ENCODE results near the gene RASAL2.

Gene RASAL2

GRCh38 chr1:178528953-178529335 lies 435.0 kb downstream of the RASAL2 start:
- no peak for DNase-seq

- DNase-seq: no peak
Measured at GRCh38 chr1:178529364-178530036, 435.6 kb downstream of the RASAL2 start.

- DNase-seq: no peak
Measured at GRCh38 chr1:178530037-178530402, 436.1 kb downstream of the RASAL2 start.

- no peak for DNase-seq
Measured at GRCh38 chr1:178530502-178530901, 436.6 kb downstream of the RASAL2 start.

- no peak for DNase-seq
Measured at GRCh38 chr1:178531887-178532286, 438.0 kb downstream of the RASAL2 start.

- peak; percentile 77 to 96 for DNase-seq
Measured at GRCh38 chr1:178532392-178532791, 438.5 kb downstream of the RASAL2 start.

GRCh38 chr1:178533121-178533946 lies 439.4 kb downstream of the RASAL2 start:
- DNase-seq: no peak
